Osteocyte (in vitro differentiated cells): ENCODE measurements around the gene SLC22A17. TPM values are rescaled to one million over a fixed set of nuclear protein-coding genes. Genes with fewer than 3 reads are reported as not detected.

ENCODE experiments used
- DNase-seq: peaks from one replicate; pipeline ENCODE4 v3.0.0; 2021; ENCODE audit warnings: mixed read lengths; ENCODE audit not compliant: unreplicated experiment; ENCODE audit errors: extremely low spot score
- H3K27ac Mint-ChIP-seq: one replicate; pipeline ENCODE4 v1.8.0; 2021; ENCODE audit warnings: mild to moderate bottlenecking, mixed read lengths; ENCODE audit not compliant: unreplicated experiment
- H3K27me3 Mint-ChIP-seq: one replicate; pipeline ENCODE4 v1.8.0; 2021; ENCODE audit warnings: mixed read lengths; ENCODE audit not compliant: unreplicated experiment
- H3K36me3 Mint-ChIP-seq: one replicate; pipeline ENCODE4 v1.8.0; 2021; ENCODE audit warnings: mixed read lengths; ENCODE audit not compliant: unreplicated experiment
- H3K4me1 Mint-ChIP-seq: one replicate; pipeline ENCODE4 v1.8.0; 2021; ENCODE audit warnings: mixed read lengths; ENCODE audit not compliant: unreplicated experiment
- H3K4me3 Mint-ChIP-seq: one replicate; pipeline ENCODE4 v1.8.0; 2021; ENCODE audit warnings: mild to moderate bottlenecking, moderate library complexity, mixed read lengths; ENCODE audit not compliant: unreplicated experiment
- H3K9me3 Mint-ChIP-seq: one replicate; pipeline ENCODE4 v1.8.0; 2021; ENCODE audit warnings: mixed read lengths; ENCODE audit not compliant: unreplicated experiment
- CTCF ChIP-seq: fragments of 200-600 bp; sonication (generic); IDR thresholded peaks from 2 replicates; pipeline ENCODE4 v1.5.0; 2021; ENCODE audit warnings: antibody characterized with exemption, mild to moderate bottlenecking, moderate library complexity
- total RNA-seq: library from RNA; stranded (reverse); gene quantifications from 2 replicates; pipeline ENCODE4 v1.2.1, GENCODE V29; 2021

SLC22A17 gene
- total RNA-seq, 1 donor from 2014 or later: 42.7 TPM

GRCh38 chr14:23385244-23385641 lies 32.6 kb upstream of the SLC22A17 start:
- H3K27ac Mint-ChIP-seq: no peak overlapping the region
- no peak for TF ChIP-seq CTCF
- H3K27me3 Mint-ChIP-seq: peaks cover 34% of the 10 kb centered on the region
- no peaks in the 10 kb centered on the region for H3K4me1 Mint-ChIP-seq
- no peak overlapping the region for H3K4me3 Mint-ChIP-seq
- no peak for DNase-seq
- no peaks in the 10 kb centered on the region for H3K9me3 Mint-ChIP-seq
- H3K36me3 Mint-ChIP-seq: no peaks in the 10 kb centered on the region

GRCh38 chr14:23384364-23385080 lies 31.8 kb upstream of the SLC22A17 start:
- no peak overlapping the region for H3K4me3 Mint-ChIP-seq
- H3K27ac Mint-ChIP-seq: no peak overlapping the region
- H3K27me3 Mint-ChIP-seq: peaks cover 32% of the 10 kb centered on the region
- no peaks in the 10 kb centered on the region for H3K36me3 Mint-ChIP-seq
- no peak for TF ChIP-seq CTCF
- no peak for DNase-seq
- no peaks in the 10 kb centered on the region for H3K9me3 Mint-ChIP-seq
- H3K4me1 Mint-ChIP-seq: no peaks in the 10 kb centered on the region

GRCh38 chr14:23382731-23383440 lies 30.2 kb upstream of the SLC22A17 start:
- no peak for DNase-seq
- no peaks in the 10 kb centered on the region for H3K36me3 Mint-ChIP-seq
- no peaks in the 10 kb centered on the region for H3K9me3 Mint-ChIP-seq
- TF ChIP-seq CTCF: no peak
- no peak overlapping the region for H3K27ac Mint-ChIP-seq
- peaks cover 34% of the 10 kb centered on the region for H3K27me3 Mint-ChIP-seq
- no peaks in the 10 kb centered on the region for H3K4me1 Mint-ChIP-seq
- H3K4me3 Mint-ChIP-seq: no peak overlapping the region

GRCh38 chr14:23382276-23382675 lies 29.6 kb upstream of the SLC22A17 start:
- H3K4me3 Mint-ChIP-seq: no peak overlapping the region

More at GRCh38 chr14:23382276-23382675, 29.6 kb upstream of the SLC22A17 start:
- no peaks in the 10 kb centered on the region for H3K4me1 Mint-ChIP-seq
- H3K9me3 Mint-ChIP-seq: no peaks in the 10 kb centered on the region
- H3K36me3 Mint-ChIP-seq: no peaks in the 10 kb centered on the region
- H3K27me3 Mint-ChIP-seq: peaks cover 34% of the 10 kb centered on the region
- TF ChIP-seq CTCF: no peak
- DNase-seq: no peak
- no peak overlapping the region for H3K27ac Mint-ChIP-seq
